GM19328 (cell line): ENCODE data around the gene IGSF11.
A peak's percentile ranks its signal among the peaks of the same experiment; 100 is the strongest.
"Not testable (repeated sequence)": the region's sequence is repeated elsewhere in the genome, so short reads cannot be mapped to it uniquely, and the experiment has no call there.

ENCODE experiments used
- ATAC-seq: cut with Tn5 transposase; IDR thresholded peaks from one replicate; pipeline ENCODE4 v1.9.1; 2021; ENCODE audit warnings: mild to moderate bottlenecking, moderate library complexity; ENCODE audit not compliant: unreplicated experiment

IGSF11 gene

GRCh38 chr3:118889691-118890090 is 145.0 kb downstream of the IGSF11 start:
- ATAC-seq, result no peak

GRCh38 chr3:118886708-118887107 is 147.9 kb downstream of the IGSF11 start:
- no peak for ATAC-seq

GRCh38 chr3:118884748-118885206 is 149.9 kb downstream of the IGSF11 start:
- ATAC-seq, result peak; percentile 81

- ATAC-seq, result peak; percentile 58
Measured at GRCh38 chr3:118882353-118882947, 152.2 kb downstream of the IGSF11 start.

GRCh38 chr3:118868051-118868450 is 166.6 kb downstream of the IGSF11 start:
- ATAC-seq, result no peak

GRCh38 chr3:118863731-118864322 is 170.8 kb downstream of the IGSF11 start:
- peak; percentile 75 for ATAC-seq

- ATAC-seq, result no peak
Measured at GRCh38 chr3:118859950-118860349, 174.7 kb downstream of the IGSF11 start.

GRCh38 chr3:118851466-118852193 is 183.0 kb downstream of the IGSF11 start:
- ATAC-seq, result not testable (repeated sequence)

GRCh38 chr3:118850687-118851086 is 184.0 kb downstream of the IGSF11 start:
- no peak for ATAC-seq
